CD4-positive, alpha-beta T cell treated with Interleukin-2 at 100 ng/mL for 4 hours (primary cell): Measurements from ENCODE around the gene ALK.

Experiments used
- DNase-seq: peaks from one replicate; pipeline ENCODE4 v3.0.0-alpha.2; 2020; ENCODE audit warnings: low spot score

Gene ALK

GRCh38 chr2:29155578-29155977 lies 765.8 kb downstream of the ALK start:
- DNase-seq = no peak

GRCh38 chr2:29154610-29155009 lies 766.8 kb downstream of the ALK start:
- DNase-seq = no peak

GRCh38 chr2:29147963-29148362 lies 773.4 kb downstream of the ALK start:
- no peak for DNase-seq

- no peak for DNase-seq
Measured at GRCh38 chr2:29146197-29146596, 775.2 kb downstream of the ALK start.

GRCh38 chr2:29143657-29144056 lies 777.7 kb downstream of the ALK start:
- DNase-seq = no peak
